SK-N-MC (cell line): ENCODE data around the gene ZBTB39.
"Not testable (repeated sequence)": the region's sequence is repeated elsewhere in the genome, so short reads cannot be mapped to it uniquely, and the experiment has no call there.

Experiments
- DNase-seq: peaks from one replicate; pipeline ENCODE4 v3.0.0-alpha.2; 2011; ENCODE audit warnings: low read depth, low spot score
- H3K27ac ChIP-seq: fragments of 200-600 bp; sonication (generic); 2 replicates; pipeline ENCODE4 v1.5.1; 2016; ENCODE audit warnings: mixed run types
- H3K36me3 ChIP-seq: fragments of 200-600 bp; sonication (generic); 2 replicates; pipeline ENCODE4 v1.6.1; 2017; ENCODE audit warnings: antibody characterized with exemption, low read length, mixed read lengths; ENCODE audit not compliant: insufficient read depth
- H3K4me3 ChIP-seq: fragments of 200-600 bp; sonication (generic); 2 replicates; pipeline ENCODE4 v1.5.1; 2016
- H3K9ac ChIP-seq: fragments of 200-600 bp; sonication (generic); 2 replicates; pipeline ENCODE4 v1.8.0; 2017; ENCODE audit warnings: mixed run types, mixed read lengths; ENCODE audit not compliant: insufficient read length
- H3K9me3 ChIP-seq: fragments of 200-600 bp; sonication (generic); 2 replicates; pipeline ENCODE4 v1.6.1; 2017; ENCODE audit warnings: low read depth, mild to moderate bottlenecking, antibody characterized with exemption, low read length, moderate library complexity, mixed read lengths
- EZH2 ChIP-seq: fragments of 200-600 bp; sonication (generic); IDR thresholded peaks from one replicate; pipeline ENCODE4 v1.6.1; 2017; ENCODE audit warnings: antibody characterized with exemption
- FOXP2 ChIP-seq: optimal IDR thresholded peaks from 2 replicates; pipeline ENCODE3; 2011; ENCODE audit warnings: mild to moderate bottlenecking, moderate library complexity; ENCODE audit not compliant: insufficient read depth; ENCODE audit errors: extremely low read length, control extremely low read depth
- POLR2AphosphoS5 ChIP-seq: IDR thresholded peaks from 2 replicates; pipeline ENCODE4 v1.6.1; 2012; ENCODE audit warnings: mild to moderate bottlenecking, low read depth, low read length, borderline replicate concordance

Gene ZBTB39

DNA sequence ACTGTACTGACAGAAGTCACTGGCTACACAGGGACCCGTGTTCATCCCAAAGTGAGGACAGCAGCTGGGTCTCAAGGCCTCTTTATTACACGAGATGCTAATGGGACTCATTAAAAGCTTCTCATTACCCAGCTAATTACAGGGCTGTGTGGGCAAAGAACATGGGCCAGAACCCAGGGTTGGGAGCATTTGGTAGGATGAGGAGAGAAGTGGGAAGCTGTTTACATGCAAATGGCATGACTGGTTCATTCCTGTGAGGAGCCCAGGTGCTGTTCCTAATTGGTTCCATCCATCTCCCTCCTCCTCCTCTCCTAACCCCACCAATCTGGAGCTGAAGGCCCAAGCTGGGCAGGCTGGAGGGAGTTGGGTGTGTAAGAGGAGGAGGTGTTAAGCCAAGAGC is 18.9 kb upstream of the ZBTB39 start:
- Histone ChIP-seq H3K4me3 (no peak overlapping the region), H3K27ac (no peak overlapping the region), H3K36me3 (no peaks in the 10 kb centered on the region), H3K9ac (no peak overlapping the region), H3K9me3 (no peaks in the 10 kb centered on the region)
- DNase-seq, result no peak
- TF ChIP-seq EZH2 (no peak), POLR2AphosphoS5 (no peak), FOXP2 (no peak)

DNA sequence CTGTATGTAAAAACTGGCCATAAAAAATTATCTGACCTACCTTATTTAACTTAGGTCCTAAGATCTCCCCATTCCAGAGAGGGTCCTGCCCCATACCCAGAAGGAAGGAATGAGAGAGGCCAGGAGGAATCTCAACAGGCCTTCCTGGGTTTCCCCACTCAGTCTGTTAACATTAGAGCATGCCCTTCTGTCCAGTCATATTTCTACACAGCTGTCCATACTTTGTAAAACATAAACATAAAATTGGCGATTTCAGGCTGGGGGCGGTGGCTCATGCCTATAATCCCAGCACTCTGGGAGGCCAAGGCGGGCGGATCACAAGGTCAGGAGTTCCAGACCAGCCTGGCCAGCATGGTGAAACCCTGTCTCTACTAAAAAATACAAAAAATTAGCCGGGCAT is 16.0 kb upstream of the ZBTB39 start:
- not testable (repeated sequence) for H3K9ac ChIP-seq, H3K9me3 ChIP-seq, DNase-seq, H3K4me3 ChIP-seq, H3K27ac ChIP-seq, H3K36me3 ChIP-seq

DNA sequence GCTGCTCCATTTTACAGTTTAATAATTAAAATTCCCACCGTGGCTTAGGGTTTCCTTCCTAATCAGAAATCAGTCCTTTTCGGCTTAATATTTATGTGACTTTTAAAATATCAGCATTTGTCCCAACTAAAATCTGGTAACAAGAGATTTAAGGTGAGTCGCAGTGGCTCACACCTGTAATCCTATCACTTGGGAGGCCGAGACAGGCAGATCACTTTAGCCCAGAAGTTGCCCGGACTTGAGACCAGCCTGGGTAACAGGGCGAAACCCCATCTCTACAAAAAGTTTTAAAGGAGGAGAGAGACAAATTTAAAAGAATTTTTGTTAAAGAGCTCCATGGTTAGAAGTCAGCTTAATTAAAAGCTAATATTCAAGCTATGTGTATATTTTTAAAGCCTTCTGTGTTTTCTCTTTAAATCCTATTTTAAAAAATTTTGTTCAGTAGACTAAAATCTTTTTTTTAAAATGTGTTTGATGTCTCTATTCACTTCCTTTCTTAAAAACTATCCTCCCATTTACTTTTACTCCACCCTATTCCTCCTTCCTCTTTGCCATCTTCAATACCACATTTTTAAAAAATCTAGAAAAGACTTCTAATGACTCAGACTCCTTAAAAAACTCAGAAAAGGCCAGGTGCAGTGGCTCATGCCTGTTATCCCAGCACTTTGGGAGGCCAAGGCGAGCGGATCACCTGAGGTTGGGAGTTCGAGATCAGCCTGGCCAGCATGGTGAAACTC is 13.8 kb upstream of the ZBTB39 start:
- Histone ChIP-seq H3K4me3 (no peak overlapping the region), H3K27ac (no peak overlapping the region), H3K9me3 (no peaks in the 10 kb centered on the region), H3K9ac (no peak overlapping the region), H3K36me3 (no peaks in the 10 kb centered on the region)
- TF ChIP-seq POLR2AphosphoS5, result no peak
- no peak for TF ChIP-seq FOXP2
- no peak for TF ChIP-seq EZH2
- DNase-seq, result no peak

DNA sequence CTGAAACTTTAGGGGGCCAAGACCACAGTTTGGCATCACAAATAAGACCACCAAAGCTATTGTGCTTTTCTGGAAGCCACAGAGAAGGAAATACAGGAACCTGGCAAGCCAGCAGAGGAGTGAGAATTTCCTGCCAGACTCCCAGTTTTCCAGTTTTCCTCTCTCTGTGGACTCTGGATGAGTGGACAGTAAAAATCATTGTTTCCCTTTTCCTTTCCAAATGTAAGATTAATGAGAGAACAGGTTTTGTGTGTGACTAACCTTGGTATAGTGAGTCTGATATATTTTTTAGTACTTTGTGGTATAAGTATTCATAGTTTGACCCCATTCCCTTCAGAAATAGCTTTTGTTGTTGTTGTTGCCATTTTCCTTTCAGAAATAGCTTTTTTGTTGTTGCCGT is 12.6 kb upstream of the ZBTB39 start:
- H3K9me3 ChIP-seq, result no peaks in the 10 kb centered on the region
- TF ChIP-seq EZH2, result no peak
- DNase-seq, result no peak
- no peaks in the 10 kb centered on the region for H3K36me3 ChIP-seq
- H3K9ac ChIP-seq, result no peak overlapping the region
- H3K4me3 ChIP-seq, result no peak overlapping the region
- H3K27ac ChIP-seq, result no peak overlapping the region

DNA sequence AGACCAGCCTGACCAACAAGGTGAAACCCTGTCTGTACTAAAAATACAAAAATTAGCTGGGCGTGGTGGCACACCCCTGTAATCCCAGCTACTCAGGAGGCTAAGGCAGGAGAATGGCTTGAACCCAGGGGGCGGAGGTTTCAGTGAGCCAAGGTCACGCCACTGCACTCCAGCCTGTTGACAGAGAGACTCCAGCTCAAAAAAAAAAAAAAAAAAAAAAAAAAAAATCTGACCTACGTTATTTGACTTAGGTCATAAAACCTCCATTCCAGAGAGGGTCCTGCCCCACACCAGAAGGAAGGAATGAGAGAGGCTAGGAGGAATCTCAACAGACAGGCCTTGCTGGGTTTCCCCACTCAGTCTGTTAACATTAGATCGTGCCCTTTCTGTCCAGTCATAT is 12.0 kb upstream of the ZBTB39 start:
- not testable (repeated sequence) for H3K9ac ChIP-seq, H3K4me3 ChIP-seq, H3K36me3 ChIP-seq, DNase-seq, H3K9me3 ChIP-seq, H3K27ac ChIP-seq

DNA sequence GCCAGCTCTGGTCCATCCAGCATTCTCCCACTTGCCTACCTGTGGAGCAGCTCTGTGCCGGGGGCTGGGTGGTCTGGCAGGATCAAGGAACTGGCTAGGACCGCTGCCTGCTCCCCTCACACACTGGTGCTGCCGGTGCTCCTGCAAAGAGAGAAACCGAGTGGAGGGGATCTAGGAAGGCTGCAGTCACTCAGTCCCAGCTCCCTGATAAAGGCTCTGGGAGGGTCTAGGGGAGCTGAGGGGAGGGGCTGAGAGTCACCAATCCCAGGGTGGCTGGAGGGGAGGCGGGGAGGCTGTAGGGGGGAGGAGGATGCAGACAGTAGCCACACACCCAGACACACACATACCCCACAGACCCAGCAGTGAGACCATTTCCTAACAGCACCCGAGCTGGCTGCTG is 10.0 kb upstream of the ZBTB39 start, which contains the start of gene TAC3:
Gene TAC3, minus strand, starts transcription at position 182 of the 400 bp plus-strand sequence. CDS start 732 bp downstream, outside the sequence.
- H3K27ac ChIP-seq, result no peak within 1 kb of the TSS
- H3K4me3 ChIP-seq, result no peak within 1 kb of the TSS

DNA sequence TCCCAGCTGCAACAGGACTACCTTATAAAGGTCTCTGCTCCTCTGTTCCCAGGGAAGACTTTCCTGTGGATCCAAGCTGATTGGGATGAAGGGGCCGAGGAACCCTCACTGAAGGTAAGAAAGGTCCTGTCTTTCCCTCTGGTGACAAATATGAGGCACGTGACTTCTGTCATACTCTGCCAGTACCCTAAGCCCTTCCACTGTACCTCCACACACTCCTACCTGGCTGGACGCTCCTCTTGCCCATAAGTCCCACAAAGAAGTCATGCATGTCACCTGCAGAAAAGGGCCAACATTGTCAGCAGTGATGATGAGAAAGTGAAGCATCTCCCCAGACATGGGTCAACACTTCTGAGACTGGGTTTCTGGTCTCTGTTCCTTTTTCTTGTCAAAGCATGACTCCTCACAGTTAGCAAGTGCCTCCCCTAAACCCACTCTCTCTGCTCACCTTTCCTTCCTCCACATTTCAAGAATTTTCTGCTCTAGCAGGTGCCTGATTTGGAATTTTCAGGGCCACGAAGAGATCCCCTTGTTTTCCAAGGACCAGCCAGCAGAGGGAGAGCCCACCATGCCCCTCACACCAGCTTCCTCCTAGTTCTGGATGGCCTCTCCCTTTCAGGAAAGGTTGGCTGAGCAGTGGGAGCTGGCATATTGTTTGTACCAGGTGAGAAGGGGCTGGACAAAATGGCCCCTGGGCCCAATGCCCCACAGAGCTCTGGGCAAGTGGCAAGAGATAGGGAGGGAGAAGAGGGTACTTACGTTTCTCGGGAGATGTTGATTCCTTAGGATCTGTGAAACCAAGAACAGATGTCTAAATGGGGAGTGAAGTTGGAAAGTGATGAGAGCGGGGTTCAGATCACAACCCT is 6.5 kb upstream of the ZBTB39 start:
- no peaks in the 10 kb centered on the region for H3K9me3 ChIP-seq
- TF ChIP-seq POLR2AphosphoS5 (no peak), FOXP2 (no peak), EZH2 (no peak)
- no peaks in the 10 kb centered on the region for H3K36me3 ChIP-seq
- no peak overlapping the region for H3K4me3 ChIP-seq
- no peak overlapping the region for H3K27ac ChIP-seq
- no peak for DNase-seq
- H3K9ac ChIP-seq, result no peak overlapping the region

More for the DNA sequence above, 10.0 kb upstream of the ZBTB39 start, which contains the start of gene TAC3:
- no peaks in the 10 kb centered on the region for H3K9me3 ChIP-seq
- no peak for DNase-seq
- H3K36me3 ChIP-seq, result no peaks in the 10 kb centered on the region
- H3K9ac ChIP-seq, result no peak within 1 kb of the TSS
- TF ChIP-seq EZH2 (no peak), POLR2AphosphoS5 (no peak), FOXP2 (no peak)

DNA sequence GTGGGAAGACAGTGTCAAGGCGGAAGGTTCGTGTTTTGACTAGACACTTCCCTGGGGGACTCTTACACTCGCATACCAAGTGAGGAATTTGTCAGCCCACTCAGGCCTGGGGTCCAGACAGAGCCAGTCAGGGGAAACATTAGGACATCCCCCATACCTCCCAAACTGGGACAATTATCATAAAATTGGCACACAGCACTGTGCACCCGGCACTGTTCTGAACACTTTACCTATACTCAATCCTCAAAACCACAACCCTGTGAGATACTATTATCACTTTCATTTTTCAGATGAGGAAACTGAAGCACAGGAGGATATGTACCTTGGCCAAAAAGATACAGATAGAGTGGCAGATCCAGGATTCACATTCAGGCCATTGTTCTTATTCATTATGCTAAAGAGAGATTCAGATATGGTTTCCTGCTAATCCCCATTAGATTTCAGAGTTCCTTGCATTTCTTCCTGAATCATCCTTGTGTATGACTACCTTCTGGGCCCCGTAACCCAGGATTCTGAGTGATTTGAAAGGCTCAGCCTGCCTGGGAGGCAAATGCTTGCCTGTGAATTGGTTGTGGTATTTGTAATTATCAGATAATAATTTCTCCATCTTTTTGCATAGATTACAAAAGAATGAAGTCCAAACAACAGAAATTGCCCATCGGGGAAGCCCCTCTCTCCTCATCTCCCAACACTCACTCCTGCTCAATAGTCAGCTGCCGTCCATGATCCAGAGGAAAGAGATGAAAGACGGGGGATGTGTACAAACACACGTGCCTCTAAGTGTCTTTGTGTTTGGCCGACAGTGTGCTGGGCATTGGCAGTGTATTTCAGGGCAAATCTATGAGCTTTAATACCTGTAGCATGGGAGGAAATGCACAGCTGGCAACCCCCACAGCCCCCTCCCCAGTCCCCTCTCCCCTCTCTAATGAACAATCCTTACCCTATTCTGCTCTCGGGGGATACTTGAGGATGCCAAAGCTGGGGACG is 5.4 kb upstream of the ZBTB39 start:
- H3K36me3 ChIP-seq, result no peaks in the 10 kb centered on the region
- TF ChIP-seq FOXP2 (no peak), POLR2AphosphoS5 (no peak), EZH2 (no peak)
- H3K9ac ChIP-seq, result no peak overlapping the region
- no peak overlapping the region for H3K4me3 ChIP-seq
- no peak for DNase-seq
- no peaks in the 10 kb centered on the region for H3K9me3 ChIP-seq
- no peak overlapping the region for H3K27ac ChIP-seq
